SKM-1 (cell line): ENCODE results near the gene ALOX5.
"Not testable (repeated sequence)": the region's sequence is repeated elsewhere in the genome, so short reads cannot be mapped to it uniquely, and the experiment has no call there.

ENCODE experiments used
- DNase-seq: peaks from one replicate; lab custom pipeline; 2025; ENCODE audit not compliant: unreplicated experiment; lab: John Stamatoyannopoulos, UW

ALOX5 gene

GRCh38 chr10:45404087-45404769 lies 30.2 kb downstream of the ALOX5 start:
- peak; percentile 73 for DNase-seq

DNA sequence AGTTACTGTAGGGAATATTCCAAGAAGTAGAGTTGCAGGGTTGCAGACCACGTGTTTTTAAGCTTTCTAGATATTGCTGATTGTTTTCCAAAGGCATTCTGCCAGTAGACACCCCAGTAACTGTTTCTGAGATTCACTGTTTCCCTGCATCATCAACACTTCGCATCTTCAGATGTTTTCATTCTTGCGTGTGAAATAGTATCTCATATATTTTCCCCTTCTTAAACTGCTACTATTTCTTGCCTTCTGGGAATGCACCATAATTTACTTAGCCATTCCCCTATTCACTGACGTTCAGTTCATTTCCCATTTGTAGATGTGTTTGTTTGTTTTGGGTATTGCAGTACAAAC lies 30.7 kb downstream of the ALOX5 start:
- DNase-seq: no peak

DNA sequence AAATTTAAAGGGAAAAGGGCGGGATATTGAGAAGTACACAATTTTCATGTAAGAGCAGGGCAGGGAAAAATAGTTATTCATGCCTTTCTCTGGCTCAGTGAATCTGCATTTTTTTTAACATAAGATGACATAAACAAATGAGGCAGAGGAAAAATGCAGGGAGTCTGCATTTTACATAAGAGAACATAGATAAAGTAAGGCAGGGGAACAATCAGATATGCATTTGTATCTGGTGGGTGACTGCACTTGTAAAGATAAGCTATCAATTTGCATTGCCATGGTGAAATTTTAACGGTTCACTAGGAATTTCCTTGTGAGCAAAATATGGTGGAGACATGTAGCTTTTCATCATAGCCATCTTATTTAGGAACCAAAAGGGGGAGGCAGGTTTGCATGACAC lies 33.5 kb downstream of the ALOX5 start:
- no peak for DNase-seq

DNA sequence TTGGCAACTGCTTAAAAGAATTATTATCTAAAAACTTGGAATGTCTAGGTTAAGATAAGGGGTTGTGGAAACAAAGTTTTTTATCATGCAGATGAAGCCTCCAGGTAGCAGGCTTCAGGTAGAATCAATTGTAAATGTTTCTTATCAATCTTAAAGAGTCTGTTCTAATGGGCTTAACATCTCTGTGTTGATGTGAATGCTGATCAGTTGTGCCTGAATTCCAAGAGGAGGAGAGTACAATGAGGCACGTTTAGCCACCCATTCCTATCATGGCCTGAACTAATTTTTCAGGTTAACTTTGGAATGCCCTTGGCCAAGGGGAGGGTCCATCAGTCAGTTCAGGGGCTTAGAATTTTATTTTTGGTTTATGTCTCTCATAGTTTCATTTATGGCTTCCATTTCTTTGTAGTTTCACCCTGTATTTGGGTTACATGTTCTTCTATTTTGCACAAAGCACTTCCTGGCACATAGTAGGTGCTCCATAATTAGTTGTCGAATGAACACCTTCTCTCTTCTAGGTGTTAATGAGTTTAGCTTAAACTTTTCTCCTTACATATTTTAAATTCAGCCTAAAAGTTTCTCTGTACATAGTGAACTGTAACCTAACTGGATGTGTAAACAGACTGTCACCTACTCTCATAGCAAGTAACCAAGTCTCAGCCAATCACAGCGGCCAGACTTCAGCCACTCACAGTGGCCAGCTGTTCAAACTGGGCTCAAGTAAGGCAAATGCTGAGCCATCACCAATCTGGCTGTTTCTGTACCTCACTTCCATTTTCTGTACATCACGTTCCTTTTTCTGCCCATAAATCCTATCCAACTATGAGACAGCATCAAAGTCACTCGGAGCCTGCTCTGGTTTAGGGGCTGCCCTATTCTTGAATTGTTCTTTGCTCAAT lies 34.7 kb downstream of the ALOX5 start:
- DNase-seq: no peak

DNA sequence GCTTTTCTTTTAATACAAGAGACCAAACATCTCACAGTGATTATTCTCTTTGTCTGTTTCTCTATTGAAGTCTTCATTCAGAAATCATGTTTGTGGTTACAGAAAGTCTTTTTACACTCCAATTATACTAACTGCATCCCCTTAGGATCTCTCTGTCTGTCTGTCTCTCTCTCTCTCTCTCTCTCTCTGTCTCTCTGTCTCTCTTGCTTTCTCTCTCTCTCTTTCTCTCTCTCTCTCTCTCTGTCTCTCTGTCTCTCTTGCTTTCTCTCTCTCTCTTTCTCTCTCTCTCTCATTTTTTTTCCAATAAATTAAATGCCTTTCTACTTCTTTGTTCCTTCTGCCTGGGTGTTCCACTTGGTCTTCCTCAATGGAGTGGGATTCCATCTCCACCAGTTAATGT lies 35.3 kb downstream of the ALOX5 start:
- DNase-seq: not testable (repeated sequence)

DNA sequence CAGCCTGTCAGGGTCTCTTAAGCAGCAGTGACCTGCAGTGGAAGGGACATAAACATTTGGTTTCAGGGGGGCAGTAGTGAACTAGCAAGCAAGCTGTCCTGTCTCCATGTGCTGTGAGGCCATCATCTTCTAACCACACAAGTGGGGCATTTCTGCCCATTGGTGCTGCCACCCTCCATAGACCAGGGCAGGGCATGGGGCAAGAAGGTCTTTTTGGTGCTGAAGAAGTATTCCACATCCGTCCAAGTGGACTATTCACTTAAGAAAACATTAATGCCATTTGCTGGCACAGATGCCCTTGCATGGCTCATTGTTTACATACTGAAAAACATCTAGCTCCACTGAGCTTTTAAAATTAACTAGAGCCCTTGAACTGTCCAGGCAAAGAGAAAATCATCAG lies 35.8 kb downstream of the ALOX5 start:
- no peak for DNase-seq

- DNase-seq: no peak
These were observed 36.4 kb downstream of the ALOX5 start for GRCh38 chr10:45410489-45410806.

DNA sequence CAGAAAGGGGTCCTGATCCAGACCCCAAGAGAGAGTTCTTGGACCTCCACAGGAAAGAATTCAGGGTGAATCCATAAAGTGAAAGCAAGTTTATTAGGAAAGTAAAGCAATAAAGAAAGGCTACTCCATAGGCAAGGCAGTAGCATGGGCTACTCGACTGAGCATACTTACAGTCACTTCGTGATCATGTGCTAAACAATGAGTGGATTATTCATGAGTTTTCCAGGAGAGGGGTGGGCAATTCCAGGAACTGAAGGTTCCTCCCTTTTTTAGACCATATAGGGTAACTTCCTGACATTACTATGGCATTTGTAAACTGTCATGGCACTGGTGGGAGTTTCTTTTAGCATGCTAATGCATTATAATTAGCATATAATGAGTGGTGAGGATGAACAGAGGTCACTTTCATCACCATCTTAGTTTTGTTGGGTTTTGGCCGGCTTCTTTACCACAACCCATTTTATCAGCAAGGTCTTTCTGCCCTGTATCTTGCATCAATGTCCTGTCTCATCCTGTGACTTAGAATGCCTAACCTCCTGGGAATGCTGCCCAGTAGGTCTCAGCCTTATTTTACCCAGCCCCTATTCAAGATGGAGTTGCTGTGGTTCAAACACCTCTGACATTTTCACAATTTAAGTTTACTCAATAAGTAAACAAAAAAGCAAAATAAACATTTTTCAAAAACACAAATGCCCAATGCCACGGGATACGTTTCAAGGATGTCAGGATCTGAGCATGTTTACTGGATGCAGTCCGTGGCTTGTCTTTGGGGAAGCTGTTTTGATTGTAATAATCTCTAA lies 37.0 kb downstream of the ALOX5 start:
- DNase-seq: no peak

DNA sequence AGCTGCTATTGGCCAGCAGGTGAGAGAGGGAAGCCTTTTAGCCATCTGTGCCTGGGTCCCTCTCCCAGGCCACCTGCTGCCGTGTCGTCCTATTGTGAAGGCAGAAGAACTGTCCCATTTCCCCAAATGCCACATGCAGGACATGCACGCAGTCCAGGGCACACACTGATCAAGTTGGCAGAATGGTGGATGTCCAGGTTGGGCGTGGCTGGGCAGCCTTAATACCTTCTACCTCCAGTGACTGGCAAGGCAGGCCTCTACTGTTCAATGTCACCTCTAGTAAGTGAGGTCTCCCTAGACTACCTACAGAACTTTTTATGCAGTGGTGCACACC lies 37.6 kb downstream of the ALOX5 start:
- DNase-seq: no peak

DNA sequence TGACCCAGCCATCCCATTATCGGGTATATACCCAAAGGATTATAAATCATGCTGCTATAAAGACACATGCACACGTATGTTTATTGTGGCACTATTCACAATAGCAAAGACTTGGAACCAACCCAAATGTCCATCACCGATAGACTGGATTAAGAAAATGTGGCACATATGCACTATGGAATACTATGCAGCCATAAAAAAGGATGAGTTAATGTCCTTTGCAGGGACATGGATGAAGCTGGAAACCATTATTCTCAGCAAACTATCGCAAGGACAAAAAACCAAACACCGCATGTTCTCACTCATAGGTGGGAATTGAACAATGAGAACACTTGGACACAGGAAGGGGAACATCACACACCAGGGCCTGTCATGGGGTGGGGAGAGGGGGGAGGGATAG lies 41.0 kb downstream of the ALOX5 start:
- DNase-seq: not testable (repeated sequence)

DNA sequence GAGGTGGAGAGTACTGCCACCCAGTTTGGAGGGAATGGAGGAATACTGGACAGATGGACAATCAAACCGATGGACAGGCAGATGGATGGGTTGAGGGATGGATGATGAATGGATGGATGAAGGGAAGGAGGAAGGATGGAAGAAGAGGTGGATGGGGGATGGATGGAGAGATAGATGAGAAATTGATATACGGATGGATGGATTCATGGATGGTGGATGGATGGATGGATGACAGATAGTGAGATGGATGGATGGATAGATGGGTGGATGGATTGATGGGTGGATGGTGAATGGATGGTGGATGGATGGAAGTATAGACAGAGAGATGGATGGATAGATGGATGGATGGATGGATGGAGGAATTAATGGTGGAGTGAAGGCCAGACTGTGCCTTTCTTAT lies 42.6 kb downstream of the ALOX5 start:
- DNase-seq: no peak

- DNase-seq: no peak
These were observed 43.7 kb downstream of the ALOX5 start for GRCh38 chr10:45417746-45418145.

GRCh38 chr10:45418417-45418848 lies 44.4 kb downstream of the ALOX5 start:
- no peak for DNase-seq

- no peak for DNase-seq
These were observed 45.0 kb downstream of the ALOX5 start for GRCh38 chr10:45418849-45419675.

DNA sequence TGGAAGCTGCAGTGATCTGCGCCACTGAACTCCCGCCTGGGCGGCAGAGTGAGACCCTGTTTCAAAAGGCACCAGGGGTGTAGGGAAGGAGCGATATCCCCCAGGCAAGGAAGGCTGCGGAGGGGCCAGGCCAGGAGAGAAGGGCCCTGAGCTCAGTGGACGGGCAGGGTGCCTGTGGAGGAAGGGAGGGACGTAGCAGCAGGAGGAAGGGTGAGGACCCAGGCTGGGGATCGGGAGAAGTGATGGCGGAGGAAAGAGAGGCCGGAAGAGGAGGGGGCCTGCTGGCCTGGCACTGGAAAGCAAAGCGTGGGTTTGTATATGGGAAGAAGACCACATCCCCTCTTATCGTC lies 45.6 kb downstream of the ALOX5 start:
- DNase-seq: no peak

DNA sequence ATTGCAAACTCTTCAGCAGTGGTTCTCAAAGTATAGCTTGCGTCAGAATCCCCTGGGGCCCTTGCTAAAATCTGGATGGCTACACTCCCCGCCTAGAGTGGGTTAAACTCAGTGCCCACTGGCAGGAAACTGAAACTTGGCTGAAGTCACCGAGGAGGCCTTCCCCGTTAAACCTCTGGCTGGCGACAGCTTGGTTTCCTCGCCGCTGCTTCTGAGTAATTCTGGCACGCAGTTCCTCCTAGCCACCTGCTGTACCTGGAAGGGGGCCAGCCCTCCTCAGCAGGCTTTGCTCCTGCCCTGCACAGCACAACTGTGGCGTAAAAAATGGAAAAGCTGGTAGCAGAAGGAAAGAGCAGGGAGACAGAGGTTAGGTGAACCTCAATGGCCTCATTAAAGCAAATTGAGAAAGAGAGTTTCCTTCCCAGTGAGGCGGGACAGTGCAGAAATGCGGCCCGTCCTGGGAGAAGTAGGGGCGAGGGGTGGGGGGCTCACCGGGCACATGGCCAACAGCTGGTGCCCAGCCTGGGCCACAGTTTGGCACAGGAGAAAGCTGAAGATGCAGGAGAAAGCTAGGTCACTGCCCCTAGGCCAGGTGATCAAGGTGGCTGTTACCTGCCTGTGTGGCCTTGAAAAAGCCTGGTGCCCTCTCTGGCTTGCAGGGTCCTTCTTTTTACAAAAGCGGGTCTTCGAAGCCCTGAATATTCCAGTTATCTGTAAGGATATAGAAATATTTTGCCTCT lies 46.6 kb downstream of the ALOX5 start:
- no peak for DNase-seq

GRCh38 chr10:45421221-45422097 lies 47.4 kb downstream of the ALOX5 start:
- no peak for DNase-seq

DNA sequence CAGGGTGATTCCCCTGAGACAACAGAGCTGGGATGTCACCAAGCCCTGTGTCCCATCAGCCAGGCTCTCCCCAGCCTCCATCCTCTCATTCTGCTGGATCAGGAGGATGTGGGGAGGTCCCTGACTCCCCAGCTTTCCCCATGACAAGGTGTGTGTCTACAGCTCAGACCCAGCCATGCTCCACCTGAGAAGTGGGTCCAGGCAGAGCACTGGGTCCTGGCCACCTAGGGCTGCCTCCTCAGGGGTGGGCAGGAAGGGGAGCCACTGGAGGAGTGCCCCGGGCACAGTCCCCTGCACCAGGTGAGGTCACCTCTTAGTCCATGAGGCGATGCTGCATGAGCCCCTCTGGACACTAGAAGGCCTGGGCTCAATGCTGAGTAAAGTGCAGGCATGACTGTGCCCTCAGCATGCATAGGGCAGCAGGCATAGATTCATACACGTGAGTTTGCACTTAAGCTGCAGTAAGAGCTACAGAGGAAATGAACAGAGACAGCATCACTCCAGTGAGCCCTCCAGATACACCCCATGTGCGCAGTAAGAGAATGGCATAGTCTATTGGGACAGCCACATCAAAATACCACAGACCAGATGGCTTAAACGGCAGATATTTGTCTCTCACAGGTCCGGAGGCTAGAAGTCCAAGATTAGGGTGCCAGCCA lies 48.3 kb downstream of the ALOX5 start:
- DNase-seq: no peak
